HG02970 (cell line): ENCODE measurements around the gene PTGER3.
"Not testable (repeated sequence)": the region's sequence is repeated elsewhere in the genome, so short reads cannot be mapped to it uniquely, and the experiment has no call there.

Experiments used
- ATAC-seq: cut with Tn5 transposase; IDR thresholded peaks from one replicate; pipeline ENCODE4 v1.9.1; 2021; ENCODE audit warnings: mild to moderate bottlenecking, moderate library complexity, moderate number of reproducible peaks; ENCODE audit not compliant: unreplicated experiment, low FRiP score

PTGER3 gene

DNA sequence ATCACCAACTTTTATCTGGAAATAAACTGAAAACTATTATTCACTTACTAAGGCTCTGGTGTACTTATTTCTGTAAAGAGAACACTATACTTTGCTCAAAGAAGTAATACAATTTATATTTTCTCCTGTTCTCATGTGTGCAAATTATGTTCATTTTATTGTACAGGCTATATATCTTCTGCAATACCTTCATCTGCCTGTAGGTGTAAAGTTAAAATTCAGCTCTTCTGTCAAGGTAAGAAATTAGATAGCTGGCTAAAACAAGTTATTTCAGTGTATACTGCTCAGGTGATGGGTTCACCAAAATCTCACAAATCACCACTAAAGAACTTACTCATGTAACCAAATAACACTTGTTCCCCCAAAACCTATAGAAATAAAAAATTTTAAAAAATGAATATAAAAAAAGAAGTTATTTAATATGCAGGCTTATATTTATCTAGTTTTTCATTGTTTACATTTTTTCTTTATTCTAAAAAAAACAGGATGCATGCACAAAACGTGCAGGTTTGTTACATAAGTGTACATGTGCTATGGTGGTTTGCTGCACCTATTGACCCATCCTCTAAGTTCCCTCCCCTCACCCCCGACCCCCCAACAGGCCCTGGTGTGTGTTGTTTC is 81.5 kb downstream of the PTGER3 start:
- ATAC-seq: peak; percentile 61

DNA sequence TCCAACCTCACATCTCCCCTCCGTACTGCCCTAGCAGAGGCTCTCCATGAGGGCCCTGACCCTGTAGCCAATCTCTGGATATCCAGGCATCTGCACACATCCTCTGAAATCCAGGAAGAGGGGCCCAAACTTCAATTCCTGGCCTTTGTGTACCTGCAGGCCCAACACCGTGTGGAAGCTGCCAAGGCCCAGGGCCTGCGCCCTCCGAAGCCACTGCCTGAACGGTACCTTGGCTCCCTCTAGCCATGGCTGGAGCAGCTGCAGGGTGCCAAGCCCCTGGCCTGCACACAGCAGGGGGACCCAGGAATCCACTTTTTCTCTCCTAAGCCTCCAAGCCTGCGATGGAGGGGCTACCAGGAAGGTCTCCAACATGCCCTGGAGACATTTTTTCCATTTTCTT is 84.2 kb downstream of the PTGER3 start:
- no peak for ATAC-seq

DNA sequence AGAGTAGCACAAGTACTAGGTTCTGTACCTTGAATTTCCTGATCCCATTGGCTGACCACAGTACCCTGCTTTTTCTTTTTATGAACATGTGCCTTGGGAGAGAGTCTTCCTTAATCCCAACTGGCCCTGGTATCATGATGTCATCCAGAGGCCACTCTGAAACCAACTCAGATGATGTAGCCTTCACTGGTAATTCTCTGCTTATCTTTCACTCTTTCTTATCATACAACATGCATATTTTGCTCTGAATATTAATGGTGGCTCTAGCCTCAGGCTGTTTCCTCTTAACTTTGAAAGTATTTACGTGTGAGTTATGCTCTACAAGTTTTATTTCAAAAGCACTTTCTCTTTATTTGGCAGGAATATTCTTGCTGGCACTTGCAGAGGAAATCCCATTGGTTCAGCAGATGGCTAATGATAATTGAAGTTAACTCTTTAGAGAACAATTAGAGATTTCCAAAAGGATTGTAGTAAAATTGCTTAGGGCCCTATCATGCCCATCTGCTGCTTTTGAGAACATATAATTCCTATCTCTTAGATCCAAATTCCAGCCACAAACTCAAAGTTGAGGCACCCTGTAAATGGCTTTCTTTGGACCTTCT is 86.1 kb downstream of the PTGER3 start:
- no peak for ATAC-seq

DNA sequence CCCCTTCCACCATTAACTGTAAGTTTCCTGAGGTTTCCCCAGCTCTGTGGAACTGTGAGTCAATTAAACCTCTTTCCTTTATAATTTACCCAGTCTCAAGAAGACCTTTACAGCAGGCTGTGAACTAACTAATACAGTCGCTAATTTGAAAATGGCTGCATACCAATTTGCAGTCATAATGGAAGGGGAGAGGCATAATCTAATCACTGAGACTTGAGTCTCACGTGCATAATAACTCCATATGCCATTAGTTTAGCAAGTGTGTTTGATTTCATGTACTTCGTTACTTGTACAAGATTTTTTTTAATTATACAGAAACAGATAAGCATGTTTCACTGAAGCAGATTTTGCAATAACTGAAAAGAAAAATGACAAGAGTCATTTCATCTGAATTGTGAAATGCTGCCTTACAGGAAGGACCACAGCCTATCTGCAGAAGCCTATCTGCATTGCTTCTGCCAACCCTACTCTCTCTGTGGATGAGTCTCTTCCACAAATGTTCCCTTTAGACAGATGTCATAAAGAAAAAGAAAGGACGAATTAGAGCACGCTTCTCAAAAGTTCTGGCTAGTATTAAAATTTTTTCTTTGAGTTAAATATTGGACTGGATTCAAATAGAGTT is 99.1 kb downstream of the PTGER3 start:
- ATAC-seq: no peak

DNA sequence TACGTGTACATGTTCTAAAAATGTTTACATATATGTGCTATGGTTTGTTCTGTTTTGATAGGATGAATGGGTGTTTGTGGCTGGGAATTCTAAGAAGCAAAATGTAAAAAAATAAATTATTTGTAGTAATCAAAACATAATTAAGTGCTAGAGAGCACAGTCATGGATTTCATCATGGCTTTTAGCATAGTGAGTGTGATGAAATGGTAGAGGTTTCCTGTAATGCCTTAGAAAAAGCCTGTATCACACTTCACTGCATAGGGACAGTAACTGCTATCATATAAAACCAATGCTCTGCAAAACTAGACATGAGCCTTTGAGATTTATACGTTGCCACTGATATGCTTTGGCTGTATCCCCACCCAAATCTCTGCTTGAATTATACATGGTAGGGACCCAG is 99.8 kb downstream of the PTGER3 start:
- no peak for ATAC-seq

DNA sequence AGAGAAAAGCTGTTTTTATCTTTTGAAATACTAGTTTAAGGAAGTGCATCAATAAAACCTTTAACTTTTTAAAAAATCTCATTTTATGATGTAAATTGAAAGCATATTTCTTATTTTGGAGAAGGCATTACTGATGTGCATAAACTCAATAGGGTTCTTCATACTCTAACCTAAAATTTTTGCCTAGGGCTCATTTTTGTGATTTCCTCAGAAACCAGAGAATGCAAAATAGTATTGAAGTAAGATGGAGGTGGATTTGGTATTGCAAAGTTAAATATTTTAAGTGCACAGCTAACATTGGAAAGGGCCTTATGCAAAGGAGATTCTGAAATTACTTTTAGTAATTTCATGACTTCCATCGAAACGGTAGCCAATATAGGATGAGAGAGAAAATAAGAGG is 101.9 kb downstream of the PTGER3 start:
- no peak for ATAC-seq

DNA sequence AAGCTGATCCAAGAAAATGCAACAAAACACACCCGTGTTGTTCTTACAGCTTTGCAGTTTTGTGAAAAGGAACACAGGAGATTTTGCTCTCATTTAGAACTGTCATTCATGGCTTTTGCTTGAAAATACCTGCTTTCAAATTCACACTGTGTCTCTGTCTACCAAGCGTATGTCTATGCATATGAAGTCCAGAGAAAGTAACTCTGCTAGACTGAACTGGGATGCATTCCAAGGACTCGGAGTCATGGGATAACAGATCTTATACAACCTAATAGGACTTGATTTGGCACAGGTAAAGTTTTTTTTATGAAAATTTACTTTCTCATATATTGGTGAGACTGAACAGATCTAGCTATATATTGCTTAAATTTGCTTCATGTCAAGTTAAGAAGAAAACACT is 102.4 kb downstream of the PTGER3 start:
- ATAC-seq: no peak

DNA sequence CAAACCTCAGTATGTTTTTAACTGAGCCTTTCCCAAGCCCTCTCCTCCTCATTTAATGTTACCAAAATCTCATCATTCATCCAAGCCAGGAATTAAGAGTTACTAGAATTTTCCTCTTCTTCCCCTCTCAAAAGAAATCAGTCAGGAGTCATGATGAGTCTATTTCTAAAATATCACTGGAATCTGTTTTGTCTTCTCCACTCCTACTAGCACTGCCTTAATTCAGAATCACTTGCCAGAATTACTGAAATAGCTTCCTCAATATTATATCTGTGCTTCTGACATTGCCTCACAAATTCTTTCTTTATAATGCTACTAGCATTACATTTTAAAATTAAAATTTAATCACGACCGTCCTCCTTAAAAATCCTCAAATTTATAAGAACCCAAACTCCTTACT is 106.1 kb downstream of the PTGER3 start:
- no peak for ATAC-seq

DNA sequence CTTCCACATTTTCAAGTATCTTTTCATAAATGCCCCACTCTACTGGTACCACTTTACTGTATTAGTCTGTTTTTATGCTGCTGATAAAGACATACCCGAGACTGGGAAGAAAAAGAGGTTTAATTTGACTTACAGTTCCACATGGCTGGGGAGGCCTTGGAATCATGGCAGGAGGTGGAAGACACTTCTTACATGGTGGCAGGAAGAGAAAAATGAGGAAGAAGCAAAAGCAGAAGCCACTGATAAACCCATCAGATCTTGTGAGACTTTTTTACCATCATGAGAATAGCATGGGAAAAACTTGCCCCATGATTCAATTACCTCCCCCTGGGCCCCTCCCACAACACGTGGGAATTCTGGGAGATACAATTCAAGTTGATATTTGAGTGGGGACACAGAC is 107.2 kb downstream of the PTGER3 start:
- not testable (repeated sequence) for ATAC-seq

DNA sequence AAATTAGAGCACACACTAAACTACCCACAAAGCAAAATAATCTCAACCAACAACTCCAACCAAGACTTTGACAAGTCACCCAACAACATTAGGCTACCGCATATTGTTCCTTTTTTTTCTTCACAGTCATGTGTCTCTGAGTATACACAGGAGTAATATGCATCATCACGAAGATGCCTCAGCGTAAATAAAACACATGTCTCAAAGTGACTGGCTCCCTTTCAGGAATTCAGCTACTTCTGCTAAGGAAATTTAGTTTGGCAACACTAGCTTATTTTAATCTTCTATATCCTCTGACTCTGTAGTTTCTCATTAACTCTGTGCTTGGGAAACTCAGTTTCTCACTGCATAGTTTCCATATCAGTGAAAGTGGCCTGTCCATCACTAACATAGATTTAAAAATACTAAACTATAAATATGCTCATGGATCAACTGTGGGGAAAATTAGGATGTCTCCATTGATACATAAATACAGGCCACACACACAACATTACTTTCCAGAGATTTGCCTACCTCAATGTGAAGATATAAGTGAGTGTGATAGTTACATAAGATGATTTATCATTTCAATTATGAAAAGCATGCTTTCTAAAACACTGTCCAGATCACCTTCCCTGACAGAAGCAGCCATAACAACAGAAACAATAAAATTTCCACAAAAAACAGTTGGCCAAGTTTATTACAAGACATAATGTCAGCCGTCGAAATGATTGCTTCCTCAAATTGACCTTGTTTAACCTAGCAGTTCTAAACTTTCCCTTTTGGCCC is 113.2 kb downstream of the PTGER3 start:
- no peak for ATAC-seq

DNA sequence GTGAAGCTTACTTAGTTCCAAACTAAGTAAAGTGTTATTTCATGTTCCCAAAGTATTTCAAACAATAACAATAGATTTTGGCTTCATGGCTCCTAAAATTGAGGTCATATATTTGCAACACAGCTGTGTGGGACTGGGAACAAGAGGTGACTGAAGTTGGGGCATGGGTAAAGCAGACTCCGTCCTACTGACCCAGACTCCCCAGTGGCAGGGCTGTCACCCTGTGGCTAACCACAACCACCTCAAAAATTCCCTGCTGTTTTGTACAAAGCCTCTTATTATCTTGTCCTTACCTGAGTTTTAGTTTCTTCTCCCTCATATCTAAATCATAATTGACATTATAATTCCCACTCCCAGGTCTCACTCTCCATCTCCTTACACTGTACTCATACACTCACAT is 117.6 kb downstream of the PTGER3 start:
- ATAC-seq: no peak

DNA sequence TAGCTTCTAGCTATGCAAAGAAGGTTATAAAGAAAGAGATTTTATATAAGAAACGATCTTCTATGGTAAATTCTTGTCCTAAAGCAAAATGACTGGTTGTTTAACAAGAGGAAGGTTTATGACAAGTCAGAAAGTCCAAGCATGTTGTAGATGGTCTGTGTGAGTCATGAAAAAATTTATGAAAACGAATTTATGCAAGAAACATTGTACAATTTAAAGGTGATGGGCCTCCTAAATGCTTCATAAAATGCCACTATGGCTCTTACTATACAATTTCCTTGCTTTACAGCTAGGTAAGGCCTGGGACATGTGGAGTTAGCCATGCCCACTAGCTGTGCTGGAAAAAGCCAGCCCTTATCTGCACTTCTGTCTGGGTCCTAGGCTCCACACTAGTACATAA is 125.4 kb downstream of the PTGER3 start:
- ATAC-seq: no peak
